AG10803 (cell line): ENCODE data around the gene KLRC2.
"Not testable (repeated sequence)": the region's sequence is repeated elsewhere in the genome, so short reads cannot be mapped to it uniquely, and the experiment has no call there.

Source experiments
- DNase-seq: peaks from one replicate; pipeline ENCODE4 v3.0.0; 2010; ENCODE audit warnings: low read depth
- H3K4me3 ChIP-seq: 2 replicates; pipeline ENCODE4 v1.5.1; 2011; ENCODE audit warnings: mild to moderate bottlenecking, low read length, control low read depth
- CTCF ChIP-seq: conservative IDR thresholded peaks from 2 replicates; pipeline ENCODE4 v1.5.1; 2011; ENCODE audit warnings: mild to moderate bottlenecking, low read length, control low read depth, inconsistent platforms

Gene KLRC2

GRCh38 chr12:10395390-10395998, 40.3 kb downstream of the KLRC2 start:
- H3K4me3 ChIP-seq, result no peak overlapping the region
- TF ChIP-seq CTCF, result no peak
- DNase-seq, result peak; percentile 92

- DNase-seq, H3K4me3 ChIP-seq: not testable (repeated sequence)
Observed at GRCh38 chr12:10394531-10395152, 41.2 kb downstream of the KLRC2 start.

GRCh38 chr12:10393291-10393690, 42.5 kb downstream of the KLRC2 start:
- no peak for DNase-seq
- no peak overlapping the region for H3K4me3 ChIP-seq

GRCh38 chr12:10392394-10392930, 43.3 kb downstream of the KLRC2 start:
- no peak overlapping the region for H3K4me3 ChIP-seq
- peak; percentile 98 for DNase-seq
- no peak for TF ChIP-seq CTCF

More at GRCh38 chr12:10393291-10393690, 42.5 kb downstream of the KLRC2 start:
- TF ChIP-seq CTCF, result no peak

GRCh38 chr12:10390991-10391390, 44.8 kb downstream of the KLRC2 start:
- H3K4me3 ChIP-seq, DNase-seq: not testable (repeated sequence)

- no peak for DNase-seq
- H3K4me3 ChIP-seq, result no peak within 1 kb of the TSS
- TF ChIP-seq CTCF, result no peak
Observed at GRCh38 chr12:10389904-10390303, 45.9 kb downstream of the KLRC2 start, which contains the start of gene KLRK1. Gene KLRK1, minus strand, starts transcription at chr12:10390041. Its CDS starts 1,231 bp downstream, at chr12:10388810.

- TF ChIP-seq CTCF, result no peak
- H3K4me3 ChIP-seq, result no peak overlapping the region
- DNase-seq, result no peak
Observed at GRCh38 chr12:10388624-10389413, 47.0 kb downstream of the KLRC2 start.

GRCh38 chr12:10387498-10387897, 48.3 kb downstream of the KLRC2 start:
- not testable (repeated sequence) for DNase-seq, H3K4me3 ChIP-seq
